Sigmoid colon (tissue), 4 donors: ENCODE results near the gene PCDHA3.
"Not testable (repeated sequence)": the region's sequence is repeated elsewhere in the genome, so short reads cannot be mapped to it uniquely, and the experiment has no call there.

Experiments used
- EP300 ChIP-seq, 4 donors: sonication (generic); formaldehyde crosslinking; IDR thresholded peaks; one replicate each; pipeline ENCODE4 v1.6.1; 2017; ENCODE audit warnings: antibody characterized with exemption in 4 of 4
- POLR2AphosphoS5 ChIP-seq, 4 donors: sonication (generic); formaldehyde crosslinking; IDR thresholded peaks; one replicate each; pipeline ENCODE4 v1.6.1; 2017; ENCODE audit warnings: antibody characterized with exemption in 4 of 4
- TF ChIP-seq, protein P1 (sequence below), 4 experiments: fragments of 450-650 bp in 3 of 4; fragments of 200-600 bp in 1 of 4; IDR thresholded peaks; one replicate each; pipeline ENCODE4 v1.5.1; 2016 to 2019; ENCODE audit warnings: antibody characterized with exemption in 4 of 4, mild to moderate bottlenecking in 3 of 4, moderate library complexity in 2 of 4

DNA sequence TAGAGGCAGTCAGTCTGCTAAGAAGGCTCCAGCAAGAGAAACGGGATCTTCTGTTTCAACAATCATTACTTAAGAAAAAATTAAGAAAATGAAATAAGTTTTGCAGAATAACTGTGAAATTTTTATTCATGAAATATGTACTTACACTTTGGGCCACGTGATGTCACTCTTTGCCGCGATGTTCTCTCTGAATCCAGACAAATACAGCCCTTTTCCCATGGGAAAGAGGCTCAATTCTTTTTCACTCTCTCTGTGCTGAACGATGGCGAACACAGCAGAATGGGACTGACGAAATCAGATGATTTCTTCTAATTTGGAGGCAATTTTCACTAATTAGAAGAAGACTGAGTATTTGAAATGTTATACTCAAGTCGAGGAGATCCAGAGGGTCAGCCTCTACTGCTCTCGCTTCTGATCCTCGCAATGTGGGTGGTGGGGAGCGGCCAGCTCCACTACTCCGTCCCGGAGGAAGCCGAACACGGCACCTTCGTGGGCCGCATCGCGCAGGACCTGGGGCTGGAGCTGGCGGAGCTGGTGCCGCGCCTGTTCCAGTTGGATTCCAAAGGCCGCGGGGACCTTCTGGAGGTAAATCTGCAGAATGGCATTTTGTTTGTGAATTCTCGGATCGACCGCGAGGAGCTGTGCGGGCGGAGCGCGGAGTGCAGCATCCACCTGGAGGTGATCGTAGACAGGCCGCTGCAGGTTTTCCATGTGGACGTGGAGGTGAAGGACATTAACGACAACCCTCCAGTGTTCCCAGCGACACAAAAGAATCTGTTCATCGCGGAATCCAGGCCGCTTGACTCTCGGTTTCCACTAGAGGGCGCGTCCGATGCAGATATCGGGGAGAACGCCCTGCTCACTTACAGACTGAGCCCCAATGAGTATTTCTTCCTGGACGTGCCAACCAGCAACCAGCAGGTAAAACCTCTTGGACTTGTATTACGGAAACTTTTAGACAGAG, 47.6 kb downstream of the PCDHA3 start, which contains the start of gene PCDHA9:
- TF ChIP-seq, protein P1, sequence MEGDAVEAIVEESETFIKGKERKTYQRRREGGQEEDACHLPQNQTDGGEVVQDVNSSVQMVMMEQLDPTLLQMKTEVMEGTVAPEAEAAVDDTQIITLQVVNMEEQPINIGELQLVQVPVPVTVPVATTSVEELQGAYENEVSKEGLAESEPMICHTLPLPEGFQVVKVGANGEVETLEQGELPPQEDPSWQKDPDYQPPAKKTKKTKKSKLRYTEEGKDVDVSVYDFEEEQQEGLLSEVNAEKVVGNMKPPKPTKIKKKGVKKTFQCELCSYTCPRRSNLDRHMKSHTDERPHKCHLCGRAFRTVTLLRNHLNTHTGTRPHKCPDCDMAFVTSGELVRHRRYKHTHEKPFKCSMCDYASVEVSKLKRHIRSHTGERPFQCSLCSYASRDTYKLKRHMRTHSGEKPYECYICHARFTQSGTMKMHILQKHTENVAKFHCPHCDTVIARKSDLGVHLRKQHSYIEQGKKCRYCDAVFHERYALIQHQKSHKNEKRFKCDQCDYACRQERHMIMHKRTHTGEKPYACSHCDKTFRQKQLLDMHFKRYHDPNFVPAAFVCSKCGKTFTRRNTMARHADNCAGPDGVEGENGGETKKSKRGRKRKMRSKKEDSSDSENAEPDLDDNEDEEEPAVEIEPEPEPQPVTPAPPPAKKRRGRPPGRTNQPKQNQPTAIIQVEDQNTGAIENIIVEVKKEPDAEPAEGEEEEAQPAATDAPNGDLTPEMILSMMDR (IDR thresholded peaks at IDR 0.05), result not testable (repeated sequence)
- TF ChIP-seq POLR2AphosphoS5, EP300 (IDR thresholded peaks at IDR 0.05): not testable (repeated sequence)
